22Rv1 (cell line): Measurements from ENCODE around the gene REXO4.

Source experiments
- ZFX ChIP-seq: fragments of 450-650 bp; IDR thresholded peaks from 2 replicates; pipeline ENCODE4 v1.6.1; 2017; ENCODE audit warnings: antibody characterized with exemption, borderline replicate concordance
- TF ChIP-seq, protein P1 (sequence below): fragments of 450-650 bp; IDR thresholded peaks from 2 replicates; pipeline ENCODE4 v1.5.1; 2017; ENCODE audit warnings: mild to moderate bottlenecking

DNA sequence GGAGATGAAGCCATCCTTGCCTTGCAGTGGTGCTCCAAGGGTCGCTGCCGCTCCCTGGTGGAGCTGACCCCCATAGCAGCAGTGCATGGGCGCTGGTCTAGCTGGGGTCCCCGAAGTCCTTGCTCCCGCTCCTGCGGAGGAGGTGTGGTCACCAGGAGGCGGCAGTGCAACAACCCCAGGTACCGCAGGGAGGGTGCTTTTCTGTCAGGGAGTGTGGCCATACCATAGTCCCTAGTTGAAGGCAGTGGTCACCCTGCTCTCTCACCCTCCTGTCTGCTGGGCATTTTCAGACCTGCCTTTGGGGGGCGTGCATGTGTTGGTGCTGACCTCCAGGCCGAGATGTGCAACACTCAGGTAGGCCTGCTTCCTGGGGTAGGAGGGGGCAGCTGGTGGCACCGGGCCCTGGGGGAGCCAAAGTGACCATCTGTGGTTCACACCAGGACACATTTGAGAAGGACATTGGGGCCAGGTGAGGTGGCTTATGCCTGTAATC is 15.6 kb upstream of the REXO4 start:
- TF ChIP-seq, protein P1, sequence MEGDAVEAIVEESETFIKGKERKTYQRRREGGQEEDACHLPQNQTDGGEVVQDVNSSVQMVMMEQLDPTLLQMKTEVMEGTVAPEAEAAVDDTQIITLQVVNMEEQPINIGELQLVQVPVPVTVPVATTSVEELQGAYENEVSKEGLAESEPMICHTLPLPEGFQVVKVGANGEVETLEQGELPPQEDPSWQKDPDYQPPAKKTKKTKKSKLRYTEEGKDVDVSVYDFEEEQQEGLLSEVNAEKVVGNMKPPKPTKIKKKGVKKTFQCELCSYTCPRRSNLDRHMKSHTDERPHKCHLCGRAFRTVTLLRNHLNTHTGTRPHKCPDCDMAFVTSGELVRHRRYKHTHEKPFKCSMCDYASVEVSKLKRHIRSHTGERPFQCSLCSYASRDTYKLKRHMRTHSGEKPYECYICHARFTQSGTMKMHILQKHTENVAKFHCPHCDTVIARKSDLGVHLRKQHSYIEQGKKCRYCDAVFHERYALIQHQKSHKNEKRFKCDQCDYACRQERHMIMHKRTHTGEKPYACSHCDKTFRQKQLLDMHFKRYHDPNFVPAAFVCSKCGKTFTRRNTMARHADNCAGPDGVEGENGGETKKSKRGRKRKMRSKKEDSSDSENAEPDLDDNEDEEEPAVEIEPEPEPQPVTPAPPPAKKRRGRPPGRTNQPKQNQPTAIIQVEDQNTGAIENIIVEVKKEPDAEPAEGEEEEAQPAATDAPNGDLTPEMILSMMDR: no peak
- no peak for TF ChIP-seq ZFX
